ENCODE measurements around the gene PSMA6.
"Not testable (repeated sequence)": the region's sequence is repeated elsewhere in the genome, so short reads cannot be mapped to it uniquely, and the experiment has no call there.

The PSMA6 gene

DNA sequence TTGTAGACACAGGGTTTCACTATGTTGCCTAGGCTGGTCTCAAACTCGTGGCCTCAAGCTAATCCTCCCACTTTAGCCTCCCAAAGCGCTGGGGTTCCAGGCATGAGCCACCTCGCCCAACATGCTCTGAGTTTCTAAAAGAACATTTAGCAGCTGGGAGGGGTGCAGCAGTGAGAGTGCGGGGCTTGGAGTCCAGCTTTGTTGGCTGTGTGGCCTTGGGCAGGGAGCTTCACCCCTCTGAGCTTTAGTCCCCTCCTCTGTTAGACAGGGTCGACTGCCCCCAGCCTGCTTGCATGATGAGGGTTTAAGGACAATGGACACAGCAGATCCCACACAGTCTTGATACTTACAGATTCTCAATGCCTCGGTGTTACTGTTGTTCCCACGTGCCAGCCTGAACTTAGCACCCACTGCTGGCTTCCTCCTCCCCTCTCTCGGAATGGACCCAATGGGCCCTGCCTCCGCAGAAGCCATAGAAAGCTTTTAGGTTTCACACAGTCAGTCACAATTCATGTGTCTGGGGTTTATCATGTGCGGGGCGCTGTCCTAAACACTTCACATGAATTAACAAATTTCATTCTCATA, 54.6 kb downstream of the PSMA6 start:
- no peak for DNase-seq

DNA sequence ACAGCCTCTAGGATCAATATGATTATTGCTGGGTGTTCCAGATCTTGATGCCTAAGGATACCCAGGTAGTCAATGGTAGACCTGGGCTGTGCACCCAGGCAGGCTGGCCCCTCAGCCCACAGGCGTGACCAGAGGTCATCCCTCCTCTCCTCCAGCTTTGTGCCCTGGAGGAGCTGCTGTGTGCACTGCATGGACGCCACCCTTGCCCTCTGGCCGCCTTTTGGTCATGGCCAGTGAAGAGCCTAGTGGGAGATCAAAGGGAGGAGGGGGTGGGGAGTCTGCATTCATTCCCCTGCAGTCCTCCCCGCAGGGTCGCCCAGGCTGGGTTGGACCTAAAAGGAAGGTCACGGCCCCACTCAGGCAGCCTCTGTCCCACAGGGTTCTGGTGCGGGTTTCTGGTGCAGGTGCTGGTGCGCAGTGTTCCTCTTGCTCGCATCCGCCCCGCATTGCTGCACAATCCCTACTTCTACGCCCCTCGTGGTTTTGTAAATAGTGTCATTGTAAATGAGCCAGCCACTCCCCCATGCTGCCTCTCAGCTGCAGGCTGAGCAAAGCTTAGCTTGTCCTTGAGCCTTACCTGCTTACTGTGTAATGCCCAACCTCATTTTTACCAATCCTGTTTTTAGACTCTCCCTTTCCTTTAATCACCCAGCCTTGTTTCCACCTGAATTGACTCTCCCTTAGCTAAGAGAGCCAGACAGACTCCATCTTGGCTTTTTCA, 55.3 kb downstream of the PSMA6 start:
- DNase-seq: no peak

DNA sequence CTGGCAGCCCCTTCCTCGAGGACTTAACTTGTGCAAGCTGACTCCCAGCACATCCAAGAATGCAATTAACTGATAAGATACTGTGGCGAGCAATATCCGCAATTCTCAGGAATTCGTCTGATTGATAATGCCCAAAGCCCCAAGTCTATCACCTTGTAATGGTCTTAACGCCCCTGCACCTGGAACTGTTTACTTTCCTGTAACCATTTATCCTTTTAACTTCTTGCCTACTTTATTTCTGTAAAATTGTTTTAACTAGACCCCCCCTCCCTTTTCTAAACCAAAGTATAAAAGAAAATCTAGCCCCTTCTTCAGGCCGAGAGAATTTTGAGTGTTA, 55.8 kb downstream of the PSMA6 start:
- not testable (repeated sequence) for DNase-seq

DNA sequence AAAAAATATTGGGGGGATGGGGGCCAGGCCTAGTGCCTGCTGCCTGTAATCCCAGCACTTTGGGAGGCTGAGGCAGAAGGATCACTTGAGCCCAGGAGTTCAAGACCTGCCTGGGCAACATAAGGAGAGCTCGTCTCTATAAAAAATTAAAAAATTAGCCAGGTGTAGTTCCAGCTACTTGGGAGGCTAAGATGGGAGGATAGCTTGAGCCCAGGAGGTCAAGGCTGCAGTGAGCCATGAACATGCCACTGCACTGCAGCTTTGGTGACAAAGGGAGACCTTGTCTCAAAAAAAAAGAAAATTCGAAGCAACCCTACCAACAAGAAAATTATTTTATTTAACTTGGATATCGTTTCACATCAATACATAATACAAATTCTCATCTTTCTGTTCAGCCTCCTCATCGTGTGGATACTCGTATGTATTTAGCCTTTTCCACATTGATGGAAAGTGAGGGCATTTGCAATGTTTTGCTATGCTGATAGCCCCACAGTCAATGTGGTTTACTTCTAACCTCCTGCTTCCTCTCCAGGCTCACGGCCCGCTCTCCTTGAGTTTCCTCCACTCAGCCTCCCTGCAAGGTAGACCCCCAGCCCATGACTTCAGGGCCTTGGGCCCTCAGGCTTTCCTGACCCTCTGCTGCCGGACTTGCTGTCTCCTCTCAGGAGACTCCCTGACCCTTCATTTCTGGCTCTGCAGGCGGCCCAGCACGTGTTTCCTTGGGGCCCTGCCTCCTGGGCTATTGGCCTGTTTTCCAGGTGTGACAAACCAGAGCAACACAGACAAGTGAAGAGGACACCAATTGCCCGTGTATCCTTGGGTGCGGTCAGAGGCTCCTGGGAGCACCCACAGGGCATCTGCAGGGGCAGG, 57.5 kb downstream of the PSMA6 start:
- no peak for DNase-seq

DNA sequence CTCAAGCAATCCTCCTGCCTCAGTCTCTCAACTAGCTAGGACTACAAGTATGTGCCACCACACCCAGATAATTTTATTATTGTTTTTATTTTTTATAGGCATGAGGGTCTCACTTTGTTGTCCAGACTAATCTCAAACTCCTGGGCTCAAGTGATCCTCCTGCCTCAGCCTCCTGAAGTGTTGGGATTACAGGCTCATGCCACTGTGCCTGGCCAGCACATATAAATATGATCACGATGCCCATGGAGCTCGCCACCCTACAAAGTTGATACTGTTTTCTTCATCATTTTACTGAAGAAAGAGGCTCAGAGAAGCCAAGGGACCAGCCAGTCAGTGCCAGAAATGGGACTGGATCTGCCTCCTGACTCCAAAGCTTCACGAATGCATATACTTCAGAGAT, 59.3 kb downstream of the PSMA6 start:
- no peak for DNase-seq

DNA sequence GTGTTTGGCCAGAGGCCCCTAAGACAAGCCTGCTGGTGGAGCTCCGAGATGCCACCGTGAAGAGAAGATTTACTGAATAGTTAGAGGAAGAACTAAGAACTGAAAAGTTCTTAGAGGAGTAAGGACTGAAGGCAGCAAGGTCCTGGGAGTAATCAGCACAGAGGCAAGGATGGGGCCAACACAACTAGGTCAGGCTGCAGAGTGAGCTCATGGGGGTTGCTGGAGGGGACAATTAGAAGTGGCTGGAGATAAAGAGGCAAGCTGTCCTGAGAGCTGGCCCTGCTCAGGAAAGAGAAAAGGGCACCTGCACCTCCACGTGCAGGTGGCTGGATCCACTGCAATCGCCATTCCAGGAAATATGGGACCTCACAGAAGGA, 59.7 kb downstream of the PSMA6 start:
- DNase-seq: no peak

DNA sequence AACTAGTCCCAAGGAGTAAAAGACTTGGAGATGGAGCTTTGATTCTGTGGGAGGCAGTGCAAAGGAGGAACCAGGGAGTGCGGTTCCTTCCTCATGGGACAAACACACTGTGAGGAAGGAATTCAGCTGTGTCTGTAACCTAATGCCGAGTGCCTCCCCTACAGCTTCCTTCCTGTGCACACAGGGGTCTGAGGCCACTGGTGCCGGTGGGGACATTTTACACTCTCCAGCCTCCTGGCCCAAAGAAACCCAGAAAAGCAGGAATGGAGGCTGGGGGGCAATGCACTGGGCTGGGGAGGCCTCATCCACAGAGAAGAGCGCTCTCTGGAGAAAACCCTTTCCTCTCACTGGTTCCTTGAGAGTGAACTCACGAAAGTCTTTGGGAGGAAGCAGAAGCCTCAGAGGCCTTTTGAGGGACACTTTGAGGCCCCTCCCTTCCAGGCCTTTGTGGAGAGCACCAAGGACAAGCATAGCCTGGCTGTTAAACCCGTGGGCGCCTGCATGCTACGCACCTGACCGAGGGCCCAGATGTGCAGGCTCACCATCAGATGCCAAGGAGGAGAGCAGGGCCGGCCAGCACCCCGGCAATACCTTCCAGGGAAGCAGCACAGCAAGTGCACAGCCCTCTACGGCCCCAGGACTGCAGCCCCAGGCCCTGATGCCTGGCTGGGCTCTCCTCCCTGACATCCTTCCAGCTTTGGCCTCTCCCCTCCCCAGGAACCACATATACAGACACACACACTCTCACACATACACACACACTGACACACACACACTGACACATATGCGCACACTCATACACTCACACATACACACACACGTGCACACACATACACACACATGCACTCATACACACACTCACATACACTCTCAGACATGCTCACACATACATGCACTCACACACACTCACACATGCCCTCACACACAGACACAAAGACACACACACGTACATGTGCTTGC, 60.4 kb downstream of the PSMA6 start:
- DNase-seq: no peak

DNA sequence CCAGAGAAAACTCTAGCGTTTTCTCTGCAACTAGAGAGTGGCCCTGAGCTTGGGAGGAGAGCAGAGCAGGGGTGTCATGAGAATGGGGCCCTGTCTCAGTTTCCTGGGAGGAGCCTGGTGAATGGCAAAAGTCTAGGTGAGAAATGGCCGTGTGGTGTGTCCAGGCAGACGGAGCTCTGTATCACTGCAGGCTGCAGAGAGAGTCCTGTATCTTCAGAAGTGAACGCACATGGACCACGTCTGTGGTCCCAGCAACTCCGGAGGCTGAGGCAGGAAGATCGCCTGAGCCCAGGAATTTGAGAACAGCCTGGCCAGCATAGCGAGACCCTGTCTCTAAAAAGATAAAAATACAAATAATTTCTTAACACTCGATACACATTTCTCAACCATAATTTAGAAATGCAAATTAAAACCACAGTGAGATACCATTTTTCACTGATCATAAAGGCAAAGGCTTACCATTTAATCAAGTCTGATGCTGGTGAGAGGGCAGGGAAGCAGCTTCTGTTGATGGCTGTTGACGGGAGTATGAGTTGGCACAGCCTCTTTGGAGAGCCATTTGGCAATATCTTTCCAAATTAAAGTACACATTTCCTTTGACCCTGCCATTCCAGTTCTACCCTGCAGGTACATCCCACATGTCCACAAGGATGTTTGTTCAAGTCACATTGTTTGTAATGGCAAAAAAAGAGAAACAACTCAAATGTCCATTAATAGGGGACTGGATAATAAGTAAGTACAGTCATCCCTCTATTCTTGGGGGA, 61.4 kb downstream of the PSMA6 start:
- no peak for DNase-seq

DNA sequence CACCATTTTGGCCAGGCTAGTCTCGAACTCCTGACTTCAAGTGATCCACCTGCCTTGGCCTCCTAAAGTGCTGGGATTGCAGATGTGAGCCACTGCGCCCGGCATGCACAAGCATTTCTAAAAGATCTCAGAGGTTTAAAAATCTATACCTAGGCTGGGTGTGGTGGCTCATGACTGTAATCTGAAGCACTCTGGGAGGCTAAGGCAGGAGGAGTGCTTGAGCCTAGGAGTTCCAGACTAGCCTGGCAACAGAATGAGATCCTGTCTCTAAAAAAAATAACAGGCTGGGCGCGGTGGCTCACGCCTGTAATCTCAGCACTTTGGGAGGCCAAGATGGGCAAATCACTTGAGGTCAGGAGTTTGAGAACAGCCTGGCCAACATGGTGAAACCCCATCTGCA, 63.1 kb downstream of the PSMA6 start:
- DNase-seq: not testable (repeated sequence)

DNA sequence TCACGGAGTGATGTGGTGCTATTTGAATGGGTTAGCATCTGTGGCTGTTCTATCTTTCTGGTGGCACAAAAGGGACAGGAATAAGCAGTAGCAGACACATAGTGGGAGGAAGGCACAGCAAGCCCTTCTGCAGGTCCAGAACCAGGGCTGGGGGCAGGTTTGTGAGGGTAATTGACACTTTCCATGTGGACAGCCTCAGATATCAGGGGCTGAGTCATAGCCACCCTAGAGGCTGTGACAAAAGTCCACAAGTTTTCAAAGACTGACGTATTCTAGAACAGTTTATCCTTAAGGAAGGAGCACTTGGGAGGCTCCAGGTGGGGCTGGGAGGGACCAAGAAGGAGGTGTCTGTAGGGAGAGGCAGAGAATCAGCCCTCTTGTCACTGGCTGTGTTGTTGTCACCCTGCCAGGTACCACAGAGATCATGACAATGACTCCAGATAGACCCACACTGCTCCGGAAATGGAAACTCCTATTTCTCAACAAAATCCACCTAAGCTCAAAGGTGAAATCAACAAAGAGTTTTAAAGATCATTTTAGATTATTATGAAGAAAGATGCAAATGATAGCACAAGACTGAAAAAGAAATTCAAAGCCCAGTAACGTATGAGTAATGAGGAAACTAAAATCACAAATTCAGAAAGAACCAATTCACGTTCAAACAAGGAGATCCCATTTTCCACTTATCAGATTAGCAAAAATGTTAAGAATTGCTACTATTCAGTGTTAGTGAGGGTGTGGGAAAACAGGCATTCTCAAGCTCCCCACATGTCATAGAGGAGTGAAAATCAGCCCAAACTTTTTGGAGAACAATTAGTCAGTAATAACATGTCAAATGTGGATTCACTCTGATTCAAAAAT, 64.0 kb downstream of the PSMA6 start:
- DNase-seq: no peak

DNA sequence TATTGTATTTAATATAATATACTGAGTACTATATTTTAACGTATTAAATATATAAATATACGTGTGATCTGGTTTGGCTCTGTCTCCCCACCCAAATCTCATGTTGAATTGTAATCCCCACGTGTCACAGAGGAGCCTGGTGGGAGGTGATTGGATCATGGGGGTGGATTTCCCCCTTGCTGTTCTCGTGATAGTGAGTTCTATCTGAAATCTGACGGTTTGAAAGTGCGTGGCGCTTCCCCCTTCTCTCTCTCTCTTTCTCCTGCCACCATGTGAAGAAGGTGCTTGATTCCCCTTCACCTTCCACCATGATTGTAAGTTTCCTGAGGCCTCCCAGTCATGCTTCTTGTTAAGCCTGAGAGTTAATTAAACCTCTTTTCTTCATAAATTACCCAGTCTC, 67.5 kb downstream of the PSMA6 start:
- not testable (repeated sequence) for DNase-seq

DNA sequence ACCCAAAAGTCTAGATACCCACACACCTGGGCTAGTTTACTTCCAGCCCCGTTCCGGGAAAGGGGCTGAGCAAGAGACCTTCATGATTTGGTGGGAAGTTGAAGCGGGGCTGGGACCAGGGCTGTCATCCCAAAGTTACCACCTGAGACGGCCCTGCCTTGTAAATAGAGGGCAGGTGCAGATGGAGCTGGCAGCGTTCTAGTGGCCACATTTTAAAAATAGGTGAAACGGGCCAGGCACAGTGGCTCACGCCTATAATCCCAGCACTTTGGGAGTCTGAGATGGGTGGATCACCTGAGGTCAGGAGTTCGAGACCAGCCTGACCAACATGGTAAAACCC, 68.9 kb downstream of the PSMA6 start:
- DNase-seq: no peak

DNA sequence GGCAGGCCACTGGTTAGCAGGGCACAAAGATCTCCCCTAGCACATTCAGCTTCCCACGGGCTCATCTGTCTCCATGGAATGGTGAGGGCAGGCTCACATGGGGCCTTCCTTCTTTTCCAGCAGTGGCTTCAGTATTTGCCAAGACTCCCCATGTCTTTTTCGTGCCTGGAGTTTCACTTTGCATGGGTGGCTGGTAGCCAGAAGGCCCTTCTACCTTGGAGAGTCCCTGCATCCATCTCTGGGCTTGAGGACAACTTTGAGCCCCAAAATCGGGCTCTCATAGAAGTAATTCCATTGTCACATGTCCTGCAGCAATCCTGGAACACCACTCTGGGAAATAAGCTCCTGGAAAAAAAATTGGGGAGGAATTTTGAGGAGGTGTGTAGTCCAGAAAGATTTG, 70.3 kb downstream of the PSMA6 start:
- no peak for DNase-seq

DNA sequence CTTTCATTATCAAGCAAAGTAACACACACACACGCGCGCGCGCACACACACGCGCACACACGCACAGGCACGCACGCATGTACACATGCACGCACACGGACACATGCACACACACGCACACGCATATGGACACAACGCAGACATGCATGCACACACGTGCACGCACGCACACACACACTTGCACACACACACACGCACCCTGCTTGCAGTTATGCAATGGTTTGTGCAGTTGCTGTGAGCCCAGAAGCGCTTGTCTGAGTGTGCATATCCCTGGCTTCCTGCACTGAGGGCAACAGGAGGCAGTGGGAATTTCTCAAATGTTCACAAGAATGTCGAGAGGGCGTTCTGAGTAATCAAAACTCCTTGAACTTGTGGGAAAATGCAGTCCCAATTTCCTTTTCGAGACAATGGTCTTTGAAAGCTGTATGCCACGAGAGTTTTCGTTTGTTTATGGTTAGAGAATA, 70.8 kb downstream of the PSMA6 start:
- no peak for DNase-seq

DNA sequence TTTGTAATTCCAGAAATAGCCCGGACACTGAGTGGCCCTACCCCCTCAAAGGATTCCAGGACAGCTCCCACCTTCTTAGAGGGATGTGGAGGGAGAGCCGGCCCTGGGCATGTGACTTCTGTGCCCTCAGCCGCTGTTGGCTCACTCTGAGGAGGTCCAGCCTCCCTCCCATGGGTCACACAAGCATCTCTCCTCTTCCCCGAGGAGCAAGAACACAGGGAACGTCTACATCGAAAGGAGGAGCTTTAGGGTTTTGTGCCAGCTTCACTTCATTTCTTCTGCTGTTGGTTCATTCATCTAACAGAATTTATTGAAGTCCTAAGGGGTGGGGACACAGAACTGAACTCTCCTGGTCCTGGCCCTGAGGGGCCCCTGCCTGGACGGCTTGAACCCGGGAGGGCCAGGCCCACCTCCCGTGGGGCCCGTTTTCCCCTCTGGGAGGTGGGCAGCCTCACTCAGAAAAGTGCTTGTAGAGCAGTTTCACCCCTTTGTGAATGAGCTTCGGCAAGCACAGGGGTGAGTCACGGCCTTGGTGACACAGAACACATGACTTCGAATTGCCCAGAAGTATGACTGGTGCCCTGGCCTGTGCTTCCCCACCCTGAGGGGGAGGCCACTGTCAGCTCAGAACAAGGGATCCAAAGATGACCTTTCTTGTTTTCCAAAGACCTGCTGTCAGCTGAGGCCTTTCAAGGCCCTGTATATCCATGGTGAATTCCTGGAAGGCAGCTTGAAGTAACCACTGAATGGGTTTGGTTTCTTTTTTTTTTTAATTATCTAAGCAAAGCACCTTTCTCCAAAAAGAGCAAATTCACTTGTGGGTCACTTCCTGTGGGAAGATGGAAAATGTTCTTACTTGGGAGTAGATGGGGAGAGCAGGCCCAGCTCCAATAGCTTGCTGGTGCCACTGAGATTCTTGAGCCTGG, 73.2 kb downstream of the PSMA6 start:
- DNase-seq: no peak

DNA sequence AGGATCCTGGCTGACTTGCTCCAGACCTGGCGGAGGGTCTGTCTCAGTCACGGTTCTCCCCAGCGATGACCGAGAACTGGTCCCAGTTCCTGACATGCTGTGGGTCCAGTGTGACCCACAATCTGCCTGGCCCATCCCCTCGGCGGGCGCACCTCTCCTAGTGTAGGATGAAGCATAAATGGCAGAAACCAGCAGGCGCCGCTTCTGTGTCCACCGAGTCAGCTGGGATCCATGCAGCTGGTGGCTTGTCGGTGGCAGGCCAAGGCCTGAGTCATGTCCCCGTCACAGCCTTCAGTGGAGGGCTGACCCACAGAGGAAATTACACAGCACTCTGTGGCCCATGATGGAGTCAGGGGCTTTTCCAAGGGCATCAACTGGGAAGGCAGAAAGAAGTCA, 73.9 kb downstream of the PSMA6 start:
- DNase-seq: no peak

DNA sequence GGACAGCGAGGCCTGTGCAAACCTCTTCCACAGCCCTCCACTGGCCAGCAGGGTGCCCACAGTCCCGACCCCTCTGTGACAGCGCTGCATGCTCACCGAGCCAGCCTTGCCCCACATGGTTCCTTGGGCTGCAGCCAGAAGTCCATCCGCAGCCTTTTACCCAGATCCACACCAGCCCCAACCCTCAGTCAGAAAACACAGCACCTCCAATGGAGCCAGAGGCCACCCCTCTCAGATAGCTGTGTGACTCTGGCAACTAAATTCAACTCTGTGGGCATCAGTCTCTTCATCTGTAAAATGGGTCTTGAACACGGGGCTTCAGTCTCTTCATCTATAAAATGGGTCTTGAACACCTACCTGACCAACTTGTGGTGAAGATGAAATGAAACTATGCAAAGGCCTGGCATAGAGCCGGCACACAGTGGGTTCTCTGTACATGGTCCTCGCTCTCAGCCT, 74.4 kb downstream of the PSMA6 start:
- DNase-seq: no peak

DNA sequence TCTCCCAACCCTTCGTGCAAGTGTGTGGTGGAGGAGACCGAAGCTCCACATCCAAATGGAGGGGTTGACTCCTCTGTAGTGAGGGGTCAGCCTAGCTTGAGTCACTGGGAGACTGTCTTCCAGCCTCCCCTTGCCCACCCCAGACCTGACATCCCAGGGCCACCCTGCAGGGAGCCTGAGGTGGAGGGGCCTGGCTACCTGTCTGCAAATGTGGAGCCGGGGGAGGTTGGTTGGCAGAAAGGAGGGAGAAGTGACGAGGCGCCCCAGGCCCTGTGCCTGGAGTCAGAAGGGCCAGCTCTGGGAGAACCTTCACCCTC, 74.8 kb downstream of the PSMA6 start:
- DNase-seq: no peak

Data from NCI-H1930 (cell line).